HG02938 (cell line): ENCODE results near the gene GZF1.

Source experiments
- ATAC-seq: cut with Tn5 transposase; IDR thresholded peaks from one replicate; pipeline ENCODE4 v1.9.1; 2021; ENCODE audit warnings: mild to moderate bottlenecking, moderate library complexity; ENCODE audit not compliant: unreplicated experiment

GZF1 gene

GRCh38 chr20:23361476-23362391 is at the start of gene GZF1:
TSS of gene GZF1 (plus strand) at chr20:23362182. CDS start at chr20:23364384, 2,202 bp downstream.
- peak; percentile 55 for ATAC-seq

GRCh38 chr20:23313271-23313670 is 48.7 kb upstream of the GZF1 start:
- ATAC-seq, result no peak

- ATAC-seq, result no peak
Observed at GRCh38 chr20:23314699-23315098, 47.3 kb upstream of the GZF1 start.

- ATAC-seq, result no peak
Observed at GRCh38 chr20:23315099-23315498, 46.9 kb upstream of the GZF1 start.

GRCh38 chr20:23316626-23317025 is 45.4 kb upstream of the GZF1 start:
- ATAC-seq, result no peak

GRCh38 chr20:23317081-23317480 is 44.9 kb upstream of the GZF1 start:
- ATAC-seq, result no peak

- no peak for ATAC-seq
Observed at GRCh38 chr20:23318347-23318746, 43.6 kb upstream of the GZF1 start.

GRCh38 chr20:23320317-23320716 is 41.7 kb upstream of the GZF1 start:
- no peak for ATAC-seq

GRCh38 chr20:23325107-23325506 is 36.9 kb upstream of the GZF1 start:
- no peak for ATAC-seq

GRCh38 chr20:23326774-23327173 is 35.2 kb upstream of the GZF1 start:
- no peak for ATAC-seq

- no peak for ATAC-seq
Observed at GRCh38 chr20:23327617-23328333, 34.2 kb upstream of the GZF1 start.

- ATAC-seq, result no peak
Observed at GRCh38 chr20:23331450-23332350, 30.3 kb upstream of the GZF1 start.

GRCh38 chr20:23332467-23332866 is 29.5 kb upstream of the GZF1 start:
- ATAC-seq, result no peak

- no peak for ATAC-seq
Observed at GRCh38 chr20:23334111-23334510, 27.9 kb upstream of the GZF1 start.

- ATAC-seq, result no peak
Observed at GRCh38 chr20:23335521-23335920, 26.5 kb upstream of the GZF1 start.

- ATAC-seq, result no peak
Observed at GRCh38 chr20:23336476-23336875, 25.5 kb upstream of the GZF1 start.

- ATAC-seq, result no peak
Observed at GRCh38 chr20:23337312-23337711, 24.7 kb upstream of the GZF1 start.

GRCh38 chr20:23339986-23340385 is 22.0 kb upstream of the GZF1 start:
- ATAC-seq, result no peak

- no peak for ATAC-seq
Observed at GRCh38 chr20:23340524-23340923, 21.5 kb upstream of the GZF1 start.

GRCh38 chr20:23341073-23341472 is 20.9 kb upstream of the GZF1 start:
- ATAC-seq, result peak; percentile 52

- no peak for ATAC-seq
Observed at GRCh38 chr20:23343590-23343989, 18.4 kb upstream of the GZF1 start.
